Activated CD8-positive, alpha-beta T cell treated with anti-CD3 and anti-CD28 coated beads, Interleukin-2, amount 10 ng/mL, durations not matched to agents 7 days and 5 days (primary cell): ENCODE data around the gene SRSF9. TPM values are rescaled to one million over a fixed set of nuclear protein-coding genes. Genes with fewer than 3 reads are reported as not detected.
"Not testable (repeated sequence)": the region's sequence is repeated elsewhere in the genome, so short reads cannot be mapped to it uniquely, and the experiment has no call there.

Experiments used
- ATAC-seq: fragments of 150-1000 bp; cut with Tn5 transposase; one replicate; pipeline ENCODE4 v1.10.0; 2021; ENCODE audit warnings: moderate library complexity
- CTCF ChIA-PET: fragments of 350-600 bp; sonication (Branson Sonifier 250); formaldehyde crosslinking; loops from one replicate; lab custom pipeline; 2021; ENCODE audit warnings: antibody characterized with exemption; lab: Charles Lee
- POLR2A ChIA-PET: fragments of 350-600 bp; sonication (Branson Sonifier 250); formaldehyde crosslinking; loops from one replicate; lab custom pipeline; 2021; ENCODE audit warnings: antibody characterized with exemption; lab: Charles Lee
- DNase-seq: peaks from one replicate; pipeline ENCODE4 v3.0.0-alpha.2; 2020
- H3K27ac Mint-ChIP-seq: one replicate; pipeline ENCODE4 v1.8.0; 2021; ENCODE audit warnings: mild to moderate bottlenecking, mixed read lengths
- H3K27me3 Mint-ChIP-seq: one replicate; pipeline ENCODE4 v1.8.0; 2021; ENCODE audit warnings: low read depth, mixed read lengths
- H3K36me3 Mint-ChIP-seq: one replicate; pipeline ENCODE4 v1.8.0; 2021; ENCODE audit warnings: low read depth, mixed read lengths
- H3K4me1 Mint-ChIP-seq: one replicate; pipeline ENCODE4 v1.8.0; 2021; ENCODE audit warnings: low read depth, mixed read lengths
- H3K4me3 Mint-ChIP-seq: one replicate; pipeline ENCODE4 v1.8.0; 2021; ENCODE audit warnings: mild to moderate bottlenecking, mixed read lengths
- H3K9me3 Mint-ChIP-seq: one replicate; pipeline ENCODE4 v1.8.0; 2022; ENCODE audit warnings: mixed read lengths; ENCODE audit not compliant: insufficient read depth
- total RNA-seq, 2 experiments: library from RNA; stranded (reverse); gene quantifications; one replicate each; pipeline ENCODE4 v1.2.3, GENCODE V29; 2021

Gene SRSF9
- total RNA-seq, 2 experiments from 2014 or later: 199 to 219 TPM

GRCh38 chr12:120495731-120496412, 26.3 kb upstream of the SRSF9 start, which contains the start of gene DYNLL1:
DYNLL1 (plus strand) TSS chr12:120496113; CDS start chr12:120496422, 309 bp downstream.
- POLR2A ChIA-PET: interaction anchor here (0.9 to 3.4 kb wide), 7 partner anchors 23 to 295 kb away, joined by 3 to 19 read pairs (median 3); partner anchors contain the start of genes POP5, RNU4-2, RPLP0 and SRSF9
- Mint-ChIP-seq H3K27me3 (no peaks in the 10 kb centered on the region), H3K27ac (peak within 1 kb of the TSS; percentile 85), H3K4me3 (peak within 1 kb of the TSS; percentile 89), H3K9me3 (no peaks in the 10 kb centered on the region), H3K36me3 (peaks cover 33% of the 10 kb centered on the region), H3K4me1 (peaks cover 35% of the 10 kb centered on the region)
- CTCF ChIA-PET: interaction anchor here (0.9 to 2.4 kb wide), 8 partner anchors 10 to 139 kb away, joined by 3 to 21 read pairs (median 6); partner anchors contain the start of gene SRSF9
- DNase-seq (peak; percentile 97), ATAC-seq (peak; percentile 94)

- no peaks in the 10 kb centered on the region for H3K9me3 Mint-ChIP-seq
- H3K27ac Mint-ChIP-seq: peak overlapping the region; percentile 81
Observed at GRCh38 chr12:120495186-120495730, 25.7 kb upstream of the SRSF9 start.

GRCh38 chr12:120490833-120491512, 21.4 kb upstream of the SRSF9 start:
- no peak overlapping the region for H3K4me3 Mint-ChIP-seq
- ChIA-PET CTCF (interaction anchor here (0.6 to 1.6 kb wide), 5 partner anchors 8 to 51 kb away, joined by 3 to 4 read pairs (median 3); no protein-coding TSS in a partner anchor), POLR2A (no interaction called here)
- no peaks in the 10 kb centered on the region for H3K27me3 Mint-ChIP-seq
- DNase-seq: no peak
- H3K9me3 Mint-ChIP-seq: no peaks in the 10 kb centered on the region
- peaks cover 10% of the 10 kb centered on the region for H3K4me1 Mint-ChIP-seq
- peak overlapping the region; percentile 9 for H3K27ac Mint-ChIP-seq
- H3K36me3 Mint-ChIP-seq: no peaks in the 10 kb centered on the region
- no peak for ATAC-seq

More at GRCh38 chr12:120495186-120495730, 25.7 kb upstream of the SRSF9 start:
- CTCF ChIA-PET: interaction anchor here (1.1 to 2.4 kb wide), 8 partner anchors 16 to 138 kb away, joined by 3 to 21 read pairs (median 6); partner anchors contain the start of gene SRSF9
- Mint-ChIP-seq H3K27me3 (no peaks in the 10 kb centered on the region), H3K36me3 (peaks cover 28% of the 10 kb centered on the region), H3K4me1 (peaks cover 30% of the 10 kb centered on the region), H3K4me3 (peak overlapping the region; percentile 89)
- POLR2A ChIA-PET: interaction anchor here (0.9 to 3.4 kb wide), 4 partner anchors 26 to 294 kb away, joined by 3 to 19 read pairs (median 3); partner anchors contain the start of genes POP5, RPLP0 and SRSF9
- ATAC-seq: peak; percentile 13
- DNase-seq: no peak

DNA sequence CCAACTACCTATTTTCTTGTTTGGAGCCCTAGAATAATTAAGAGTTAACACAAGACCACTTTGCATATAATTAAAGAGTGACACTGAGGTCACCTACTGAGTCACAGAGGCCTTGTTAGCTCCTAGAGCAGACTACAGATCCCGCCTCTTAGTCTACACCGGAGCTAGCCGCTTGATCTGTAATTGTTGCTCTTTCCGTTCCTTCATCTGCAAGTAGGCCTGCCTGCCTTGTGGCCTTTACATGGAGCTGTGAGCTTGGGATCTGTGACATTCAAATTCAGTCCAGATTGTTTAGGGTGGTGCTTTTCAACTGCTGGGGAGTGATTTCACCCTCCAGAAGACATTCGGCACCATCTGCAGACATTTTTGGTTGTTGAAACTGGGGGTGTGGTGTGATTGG, 20.8 kb upstream of the SRSF9 start:
- Mint-ChIP-seq H3K9me3 (no peaks in the 10 kb centered on the region), H3K27ac (no peak overlapping the region), H3K4me3 (no peak overlapping the region), H3K4me1 (peaks cover 8% of the 10 kb centered on the region), H3K36me3 (no peaks in the 10 kb centered on the region), H3K27me3 (no peaks in the 10 kb centered on the region)
- DNase-seq (no peak), ATAC-seq (no peak)
- ChIA-PET CTCF (interaction anchor here (0.6 to 1.6 kb wide), 4 partner anchors 11 to 50 kb away, joined by 3 read pairs; no protein-coding TSS in a partner anchor), POLR2A (no interaction called here)

DNA sequence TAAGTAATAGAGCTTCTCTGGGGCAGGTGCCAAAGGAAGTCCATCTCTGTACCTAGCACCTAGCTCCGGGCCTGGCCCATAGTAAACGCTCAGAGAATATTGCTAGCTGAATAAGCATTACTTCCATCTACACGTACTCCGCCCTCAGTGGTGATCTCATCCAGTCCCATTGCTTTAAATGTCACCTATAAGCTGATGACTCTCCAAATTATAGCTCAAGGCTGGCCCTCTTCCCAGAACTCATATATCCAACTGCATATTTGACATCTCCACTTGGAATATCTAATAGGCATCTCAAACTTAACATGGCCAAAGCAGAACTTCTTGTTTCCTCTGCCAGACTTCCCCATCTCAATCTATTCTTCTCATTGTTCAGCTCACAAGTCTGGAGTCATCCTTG, 19.5 kb upstream of the SRSF9 start:
- H3K36me3 Mint-ChIP-seq: no peaks in the 10 kb centered on the region
- DNase-seq (no peak), ATAC-seq (no peak)
- POLR2A ChIA-PET: interaction anchor here (1.6 kb wide), 1 partner anchor 198 kb away, joined by 5 read pairs; no protein-coding TSS in a partner anchor
- no peaks in the 10 kb centered on the region for H3K27me3 Mint-ChIP-seq
- CTCF ChIA-PET: no interaction called here
- H3K4me1 Mint-ChIP-seq: no peaks in the 10 kb centered on the region
- no peak overlapping the region for H3K27ac Mint-ChIP-seq
- H3K4me3 Mint-ChIP-seq: no peak overlapping the region
- no peaks in the 10 kb centered on the region for H3K9me3 Mint-ChIP-seq

- DNase-seq (no peak), ATAC-seq (no peak)
- POLR2A ChIA-PET: interaction anchor here (1.6 kb wide), 1 partner anchor 197 kb away, joined by 5 read pairs; no protein-coding TSS in a partner anchor
- Mint-ChIP-seq H3K4me1 (no peaks in the 10 kb centered on the region), H3K27ac (no peak overlapping the region), H3K4me3 (no peak overlapping the region), H3K36me3 (no peaks in the 10 kb centered on the region), H3K27me3 (no peaks in the 10 kb centered on the region), H3K9me3 (no peaks in the 10 kb centered on the region)
- CTCF ChIA-PET: interaction anchor here (0.7 kb wide), 1 partner anchor 11 kb away, joined by 3 read pairs; no protein-coding TSS in a partner anchor
Observed at GRCh38 chr12:120488057-120488640, 18.6 kb upstream of the SRSF9 start.

DNA sequence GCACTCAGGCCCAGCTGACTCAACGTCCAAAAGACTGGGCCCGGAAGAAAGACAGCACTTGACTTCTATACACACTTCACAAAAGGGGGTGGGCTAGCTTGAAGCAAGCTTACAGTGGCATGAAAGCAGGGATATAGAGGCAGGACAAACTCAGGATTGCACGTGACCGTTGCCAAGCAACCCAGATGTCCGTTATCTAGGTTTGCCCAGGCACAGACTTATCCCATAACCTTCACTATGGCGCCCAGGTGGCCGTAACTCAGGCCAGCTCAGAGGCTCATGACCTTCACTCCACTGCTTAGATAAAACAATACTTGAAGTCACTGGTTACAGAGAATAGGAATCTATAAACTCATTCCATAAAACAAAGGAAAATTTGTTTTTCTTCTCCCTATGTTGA, 18.0 kb upstream of the SRSF9 start:
- H3K36me3 Mint-ChIP-seq, H3K4me3 Mint-ChIP-seq, H3K27me3 Mint-ChIP-seq, H3K4me1 Mint-ChIP-seq, H3K9me3 Mint-ChIP-seq, ATAC-seq, H3K27ac Mint-ChIP-seq, DNase-seq: not testable (repeated sequence)
- ChIA-PET POLR2A (interaction anchor here (1.6 kb wide), 1 partner anchor 196 kb away, joined by 5 read pairs; no protein-coding TSS in a partner anchor), CTCF (interaction anchor here (0.7 to 2.1 kb wide), 2 partner anchors 12 to 19 kb away, joined by 3 to 9 read pairs; partner anchors contain the start of gene SRSF9)

DNA sequence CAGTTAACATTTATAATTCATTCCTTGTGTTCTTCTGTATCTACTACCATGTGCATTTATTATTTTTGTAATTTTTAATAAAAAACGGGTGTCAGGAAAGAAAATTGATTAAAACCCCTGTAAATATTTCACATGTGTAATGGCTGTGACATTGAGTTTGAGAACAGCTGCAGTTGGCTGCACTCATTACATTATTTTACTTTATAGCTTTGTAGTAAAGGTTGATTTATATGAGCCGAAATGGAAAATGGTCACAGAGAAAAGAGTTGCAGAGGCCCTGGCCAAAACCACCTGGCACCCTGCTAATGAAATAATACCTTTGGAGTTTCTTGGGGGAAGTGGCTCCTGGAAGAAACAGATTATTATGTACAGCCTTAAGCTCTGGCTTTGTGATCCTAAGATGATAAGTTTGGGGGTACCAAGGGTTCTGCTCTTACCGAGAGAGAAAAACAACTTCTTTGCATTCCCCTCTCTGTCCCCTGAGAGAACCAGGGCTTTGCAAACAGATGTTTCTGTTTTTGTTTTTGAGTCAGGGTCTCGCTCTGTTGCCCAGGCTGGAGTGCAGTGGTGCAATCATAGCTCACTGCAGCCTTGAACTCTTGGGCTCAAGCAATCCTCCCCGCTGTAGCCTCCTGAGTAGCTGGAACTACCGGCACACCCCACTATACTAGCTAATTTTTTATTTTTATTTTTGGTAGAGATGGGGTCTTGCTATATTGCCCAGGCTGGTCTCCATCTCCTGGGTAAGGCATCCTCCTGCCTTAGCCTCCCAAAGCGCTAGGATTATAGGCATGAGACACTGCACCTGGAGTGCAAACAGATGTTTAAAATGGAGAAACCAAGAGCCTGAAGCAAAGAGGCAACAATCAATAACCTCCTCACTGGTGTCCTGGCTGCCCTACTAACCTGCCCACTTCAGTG, 16.7 kb upstream of the SRSF9 start:
- ChIA-PET POLR2A (no interaction called here), CTCF (interaction anchor here (1.0 to 2.1 kb wide), 3 partner anchors 11 to 20 kb away, joined by 3 to 9 read pairs (median 4); partner anchors contain the start of gene SRSF9)
- H3K36me3 Mint-ChIP-seq: peaks cover 4% of the 10 kb centered on the region
- H3K4me3 Mint-ChIP-seq: no peak overlapping the region
- ATAC-seq (no peak), DNase-seq (no peak)
- H3K27me3 Mint-ChIP-seq: no peaks in the 10 kb centered on the region
- no peaks in the 10 kb centered on the region for H3K4me1 Mint-ChIP-seq
- no peaks in the 10 kb centered on the region for H3K9me3 Mint-ChIP-seq
- no peak overlapping the region for H3K27ac Mint-ChIP-seq

- Mint-ChIP-seq H3K36me3 (peaks cover 4% of the 10 kb centered on the region), H3K4me3 (no peak overlapping the region), H3K27me3 (no peaks in the 10 kb centered on the region), H3K9me3 (no peaks in the 10 kb centered on the region), H3K4me1 (peaks cover 5% of the 10 kb centered on the region), H3K27ac (no peak overlapping the region)
- DNase-seq (no peak), ATAC-seq (no peak)
- ChIA-PET CTCF (interaction anchor here (0.9 to 1.3 kb wide), 3 partner anchors 8 to 19 kb away, joined by 3 to 4 read pairs (median 3); no protein-coding TSS in a partner anchor), POLR2A (interaction anchor here (0.5 kb wide), 1 partner anchor 170 kb away, joined by 3 read pairs; no protein-coding TSS in a partner anchor)
Observed at GRCh38 chr12:120483621-120484020, 14.1 kb upstream of the SRSF9 start.

DNA sequence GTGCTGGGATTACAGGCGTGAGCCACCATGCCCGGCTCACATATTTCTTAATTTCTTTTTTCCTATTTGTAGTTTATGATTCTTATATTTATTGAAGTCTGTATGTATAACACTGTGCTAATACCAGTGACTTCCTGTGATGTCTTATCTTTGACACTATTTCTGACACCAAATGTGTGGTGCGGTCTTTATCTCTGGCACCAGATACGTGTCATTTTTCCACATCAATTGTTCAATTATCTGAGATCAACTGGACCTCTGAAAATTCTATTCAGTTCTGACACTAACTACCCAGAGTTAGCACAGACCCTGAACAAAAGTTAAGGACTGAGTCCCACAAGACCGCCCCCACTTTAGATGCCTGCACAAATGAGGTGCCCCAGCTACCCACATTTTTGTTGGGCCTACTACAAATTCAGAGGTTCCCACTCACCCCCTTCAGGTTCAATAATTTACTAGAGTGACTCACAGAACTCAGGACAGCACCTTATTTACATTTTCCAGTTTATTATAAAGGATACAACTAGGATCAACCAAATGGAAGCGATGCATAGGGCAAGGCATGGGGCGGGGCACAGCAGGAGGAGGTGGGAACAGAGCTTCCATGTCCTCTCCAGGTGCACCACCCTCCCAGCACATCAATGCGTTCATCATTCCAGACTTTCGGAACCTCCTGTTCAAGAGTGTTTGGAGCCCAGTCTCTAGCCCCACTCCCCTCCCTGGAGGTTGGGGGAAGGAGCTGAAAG, 11.6 kb upstream of the SRSF9 start:
- DNase-seq (no peak), ATAC-seq (peak; percentile 42)
- Mint-ChIP-seq H3K27ac (no peak overlapping the region), H3K4me3 (no peak overlapping the region), H3K36me3 (peaks cover 4% of the 10 kb centered on the region), H3K4me1 (peaks cover 5% of the 10 kb centered on the region), H3K9me3 (no peaks in the 10 kb centered on the region), H3K27me3 (no peaks in the 10 kb centered on the region)
- POLR2A ChIA-PET: no interaction called here
- CTCF ChIA-PET: no interaction called here
